Renal cortex interstitium (tissue), 15 donors: ENCODE results near the gene UBE2R2. TPM values are rescaled to one million over a fixed set of nuclear protein-coding genes. Genes with fewer than 3 reads are reported as not detected.
"Not testable (repeated sequence)": the region's sequence is repeated elsewhere in the genome, so short reads cannot be mapped to it uniquely, and the experiment has no call there.

Source experiments
- DNase-seq, 11 donors: peaks; one replicate each; pipeline ENCODE4 v3.0.0-alpha.2; 2013; ENCODE audit warnings: low read depth in 9 of 11, low spot score in 4 of 11; ENCODE audit errors: extremely low read depth in 1 of 11
- long read RNA-seq, 16 experiments: transcript quantifications; one replicate each; lab custom pipeline, GENCODE V29; 2026
- polyA plus RNA-seq, 3 donors: library from polyadenylated mRNA; unstranded; fragments of 120-200 nt; gene quantifications; one replicate each; pipeline ENCODE4 v1.2.1, GENCODE V29; 2013; ENCODE audit not compliant: insufficient read length in 3 of 3

UBE2R2 gene, protein sequence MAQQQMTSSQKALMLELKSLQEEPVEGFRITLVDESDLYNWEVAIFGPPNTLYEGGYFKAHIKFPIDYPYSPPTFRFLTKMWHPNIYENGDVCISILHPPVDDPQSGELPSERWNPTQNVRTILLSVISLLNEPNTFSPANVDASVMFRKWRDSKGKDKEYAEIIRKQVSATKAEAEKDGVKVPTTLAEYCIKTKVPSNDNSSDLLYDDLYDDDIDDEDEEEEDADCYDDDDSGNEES
- polyA plus RNA-seq: 10 to 100 TPM; 58.4 to 76.7 (median 65.9) TPM
- long read RNA-seq, donor 1, full-length matches to known transcripts: 31 of 40 reads
- long read RNA-seq, donor 1, partial matches to known transcripts: 9 of 40 reads
- long read RNA-seq, donor 1, other reads (novel, unspliced or antisense): 0 of 40 reads
- long read RNA-seq, donor 2, full-length matches to known transcripts: 24 of 35 reads
- long read RNA-seq, donor 2, partial matches to known transcripts: 5 of 35 reads
- long read RNA-seq, donor 2, other reads (novel, unspliced or antisense): 6 of 35 reads
- long read RNA-seq, donor 3, full-length matches to known transcripts: 53 of 209 reads
- long read RNA-seq, donor 3, partial matches to known transcripts: 156 of 209 reads
- long read RNA-seq, donor 3, other reads (novel, unspliced or antisense): 0 of 209 reads
- long read RNA-seq, donor 4, full-length matches to known transcripts: 36 of 44 reads
- long read RNA-seq, donor 4, partial matches to known transcripts: 8 of 44 reads
- long read RNA-seq, donor 4, other reads (novel, unspliced or antisense): 0 of 44 reads
- long read RNA-seq, donor 5: 0 reads
- long read RNA-seq, donor 6, full-length matches to known transcripts: 22 of 60 reads
- long read RNA-seq, donor 6, partial matches to known transcripts: 17 of 60 reads
- long read RNA-seq, donor 6, other reads (novel, unspliced or antisense): 21 of 60 reads
- long read RNA-seq, donor 7, full-length matches to known transcripts: 39 of 45 reads
- long read RNA-seq, donor 7, partial matches to known transcripts: 6 of 45 reads
- long read RNA-seq, donor 7, other reads (novel, unspliced or antisense): 0 of 45 reads
- long read RNA-seq, donor 8, full-length matches to known transcripts: 52 of 102 reads
- long read RNA-seq, donor 8, partial matches to known transcripts: 45 of 102 reads
- long read RNA-seq, donor 8, other reads (novel, unspliced or antisense): 5 of 102 reads
- long read RNA-seq, donor 9, full-length matches to known transcripts: 34 of 40 reads
- long read RNA-seq, donor 9, partial matches to known transcripts: 6 of 40 reads
- long read RNA-seq, donor 9, other reads (novel, unspliced or antisense): 0 of 40 reads
- long read RNA-seq, donor 10, full-length matches to known transcripts: 38 of 46 reads
- long read RNA-seq, donor 10, partial matches to known transcripts: 8 of 46 reads
- long read RNA-seq, donor 10, other reads (novel, unspliced or antisense): 0 of 46 reads
- long read RNA-seq, donor 11, full-length matches to known transcripts: 20 of 20 reads
- long read RNA-seq, donor 11, partial matches to known transcripts: 0 of 20 reads
- long read RNA-seq, donor 11, other reads (novel, unspliced or antisense): 0 of 20 reads
- long read RNA-seq, donor 12, full-length matches to known transcripts: 11 of 16 reads
- long read RNA-seq, donor 12, partial matches to known transcripts: 5 of 16 reads
- long read RNA-seq, donor 12, other reads (novel, unspliced or antisense): 0 of 16 reads
- long read RNA-seq, donor 13: 0 reads
- long read RNA-seq, donor 14, full-length matches to known transcripts: 24 of 94 reads
- long read RNA-seq, donor 14, partial matches to known transcripts: 70 of 94 reads
- long read RNA-seq, donor 14, other reads (novel, unspliced or antisense): 0 of 94 reads
- long read RNA-seq, donor 15, full-length matches to known transcripts: 7 of 7 reads
- long read RNA-seq, donor 15, partial matches to known transcripts: 0 of 7 reads
- long read RNA-seq, donor 15, other reads (novel, unspliced or antisense): 0 of 7 reads
- long read RNA-seq, donor 16, full-length matches to known transcripts: 75 of 133 reads
- long read RNA-seq, donor 16, partial matches to known transcripts: 52 of 133 reads
- long read RNA-seq, donor 16, other reads (novel, unspliced or antisense): 6 of 133 reads

GRCh38 chr9:33816327-33817252 is at the start of gene UBE2R2:
TSS of gene UBE2R2 (plus strand) at chr9:33817160. CDS start at chr9:33817758, 598 bp downstream.
- DNase-seq: peak; percentile 84 to 96 (median 90)

GRCh38 chr9:33770156-33770880 is 46.6 kb upstream of the UBE2R2 start:
- DNase-seq: not testable (repeated sequence)

DNA sequence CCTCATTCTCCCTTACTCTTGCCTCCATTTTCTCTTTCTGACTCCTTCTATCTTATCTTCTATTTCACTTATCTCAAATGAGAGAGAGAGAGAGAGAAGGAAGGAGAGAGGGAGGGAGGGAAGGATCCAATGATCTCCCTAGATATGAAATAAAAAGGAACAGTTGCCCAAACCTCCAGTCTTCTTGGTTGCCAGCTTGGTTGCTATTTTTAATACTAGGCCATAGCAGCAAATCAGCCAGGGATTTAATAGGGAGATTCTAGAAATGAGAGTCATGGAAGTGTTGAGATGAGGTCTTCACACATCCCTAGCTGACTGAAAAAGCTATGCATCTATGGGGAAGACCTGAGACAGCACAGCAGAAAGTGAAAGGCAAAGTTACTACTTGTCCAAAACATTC is 43.8 kb upstream of the UBE2R2 start:
- not testable (repeated sequence) for DNase-seq

DNA sequence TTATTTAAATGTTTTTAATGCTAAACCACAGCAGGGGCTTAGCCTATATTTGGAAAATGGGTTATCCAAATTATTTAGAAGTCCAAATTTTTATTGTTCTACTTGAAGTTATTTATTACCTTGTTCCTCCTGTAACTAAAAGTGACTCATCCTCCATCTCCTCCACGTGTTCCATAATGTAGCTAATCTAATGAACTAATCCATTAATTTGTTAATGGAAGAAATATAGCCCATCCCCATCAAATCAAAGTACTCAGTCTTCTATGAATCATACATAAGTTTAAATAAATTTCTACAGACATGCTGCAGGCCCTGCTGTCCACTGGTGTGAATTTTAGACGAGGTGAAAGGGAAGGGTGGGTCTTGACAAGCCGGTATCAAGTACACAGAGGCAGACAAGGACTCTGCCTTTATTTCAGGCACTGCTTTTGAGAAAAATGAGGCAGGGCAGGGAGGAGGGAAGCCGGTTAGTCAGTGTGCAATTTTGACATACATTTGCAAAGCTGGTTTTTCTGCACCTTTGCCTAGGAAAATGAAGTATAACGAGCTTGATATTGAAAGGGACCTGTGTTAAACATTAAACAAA is 42.8 kb upstream of the UBE2R2 start:
- DNase-seq: not testable (repeated sequence)

- no peak for DNase-seq
Observed at GRCh38 chr9:33776578-33776977, 40.4 kb upstream of the UBE2R2 start.

DNA sequence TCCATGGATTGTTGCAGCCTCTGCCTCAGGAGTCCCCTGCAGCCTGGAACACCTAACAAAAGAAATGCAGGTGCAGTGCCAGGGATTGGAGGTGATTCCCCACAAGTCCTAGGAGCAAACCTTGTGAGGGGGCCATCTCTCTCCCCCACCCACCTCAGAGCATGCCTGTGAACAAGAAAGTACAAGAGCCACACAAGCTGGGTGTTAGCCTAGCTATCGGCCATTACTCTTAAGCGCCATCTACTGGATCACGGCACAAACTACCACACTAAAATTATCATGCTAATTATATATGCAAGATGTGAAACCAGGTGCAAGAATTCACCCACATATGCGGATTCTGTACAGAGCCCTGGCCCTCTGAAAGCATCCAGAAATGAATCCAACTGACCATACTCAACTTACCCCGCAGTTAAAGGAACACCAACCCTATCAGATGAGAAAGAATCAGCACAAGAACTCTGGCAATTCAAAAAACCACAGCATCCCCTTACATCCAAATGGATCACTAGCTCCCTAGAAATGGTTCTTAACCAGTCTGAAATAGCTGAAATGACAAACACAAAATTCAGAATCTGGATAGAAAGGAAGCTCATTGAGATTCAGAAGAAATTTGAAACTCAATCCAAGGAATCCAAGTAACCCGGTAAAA is 38.1 kb upstream of the UBE2R2 start:
- DNase-seq: peak; percentile 9 to 54 (median 29)

DNA sequence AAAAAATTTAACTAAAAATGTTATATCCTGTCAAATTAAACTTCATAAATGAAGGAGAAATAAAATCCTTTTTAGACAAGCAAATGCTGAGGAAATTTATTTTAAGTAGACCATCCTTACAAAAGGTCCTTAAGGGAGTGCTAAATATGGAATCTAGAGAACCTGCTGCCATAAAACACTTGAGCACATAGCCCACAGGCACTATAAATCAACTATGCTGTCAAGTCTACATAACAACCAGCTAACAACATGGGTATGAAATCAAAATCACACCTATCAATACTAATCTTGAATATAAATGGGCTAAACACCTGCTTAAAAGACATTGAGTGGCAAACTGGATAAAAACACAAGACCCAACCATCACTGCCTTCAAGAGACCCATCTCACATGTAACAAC is 36.7 kb upstream of the UBE2R2 start:
- DNase-seq: no peak

DNA sequence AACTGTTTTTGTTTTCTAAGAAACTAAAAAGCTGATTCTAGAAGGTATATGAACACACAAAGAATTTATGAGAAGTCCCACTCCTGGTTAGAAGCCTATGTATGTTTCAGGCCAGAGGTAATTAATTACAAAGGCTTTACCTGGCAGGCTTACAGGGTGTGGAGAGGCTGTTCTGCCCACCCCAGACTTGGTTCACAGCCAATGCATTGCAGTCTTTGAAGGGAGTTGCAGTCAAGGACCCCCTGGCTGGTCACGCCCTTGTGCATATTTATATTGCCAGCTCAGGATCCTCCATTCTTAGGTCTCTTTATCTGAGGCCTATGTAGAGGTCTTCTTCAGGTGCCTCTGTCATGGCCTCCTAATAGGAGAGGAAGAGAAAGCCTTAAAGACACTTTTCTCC is 35.2 kb upstream of the UBE2R2 start:
- no peak for DNase-seq

DNA sequence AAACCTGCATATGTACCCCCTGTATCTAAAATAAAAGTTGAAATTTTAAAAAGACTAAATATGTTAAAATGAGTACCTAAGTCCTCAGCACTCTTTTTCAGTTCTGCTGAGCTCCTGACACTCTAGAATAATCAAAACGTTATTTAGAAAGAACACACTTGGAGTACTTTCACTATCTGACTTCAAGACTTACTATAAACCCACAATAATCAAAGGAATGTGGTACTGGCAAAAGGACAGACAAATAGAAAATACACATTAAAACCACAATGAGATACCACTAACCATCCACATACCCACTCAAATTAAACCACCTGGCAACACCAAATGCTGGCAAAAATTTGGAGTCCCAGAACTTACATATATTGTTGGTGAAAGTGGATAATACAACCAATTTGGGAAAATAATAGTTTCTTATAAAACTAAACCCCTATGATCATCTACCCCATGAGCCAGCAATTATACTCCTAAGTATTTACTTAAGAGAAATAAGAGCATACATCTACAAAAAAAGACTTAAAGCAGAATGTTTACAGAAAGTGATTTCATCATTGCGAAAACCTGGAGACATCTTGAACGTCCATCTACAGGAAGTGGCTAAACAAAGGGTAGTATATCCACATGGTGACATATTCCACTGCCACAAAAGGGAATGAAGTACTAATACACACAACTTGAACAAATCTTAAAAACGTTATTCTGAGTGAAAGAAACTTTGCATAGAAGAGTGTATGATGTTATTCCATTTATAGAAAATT is 34.4 kb upstream of the UBE2R2 start:
- DNase-seq: no peak

DNA sequence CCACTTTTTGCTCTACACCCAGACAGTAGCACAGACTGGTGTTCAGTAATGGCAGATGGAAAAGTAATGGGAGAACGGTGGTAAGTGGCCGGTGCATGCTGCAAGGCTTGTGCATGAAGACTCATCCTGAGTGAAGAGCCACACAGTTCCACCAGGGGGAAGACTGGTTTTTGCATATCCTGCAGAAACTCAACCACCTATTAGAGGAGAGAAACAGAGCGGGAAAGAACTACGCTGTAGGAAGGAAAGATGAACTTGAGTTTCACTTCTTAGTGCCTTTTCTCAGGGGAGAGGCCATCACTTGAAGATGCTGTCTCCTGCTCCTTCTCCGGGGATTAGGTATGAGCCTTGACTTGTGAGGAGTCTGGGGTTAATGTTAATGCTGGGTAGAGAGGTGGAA is 31.0 kb upstream of the UBE2R2 start:
- no peak for DNase-seq

GRCh38 chr9:33786681-33787080 is 30.3 kb upstream of the UBE2R2 start:
- no peak for DNase-seq

GRCh38 chr9:33787839-33788238 is 29.1 kb upstream of the UBE2R2 start:
- DNase-seq: no peak

GRCh38 chr9:33789429-33789828 is 27.5 kb upstream of the UBE2R2 start:
- not testable (repeated sequence) for DNase-seq

GRCh38 chr9:33791117-33791516 is 25.8 kb upstream of the UBE2R2 start:
- DNase-seq: no peak
